CMK (cell line): ENCODE data around the gene PLK3.
A peak's percentile ranks its signal among the peaks of the same experiment; 100 is the strongest.
"Not testable (repeated sequence)": the region's sequence is repeated elsewhere in the genome, so short reads cannot be mapped to it uniquely, and the experiment has no call there.

Source experiments
- DNase-seq: peaks from one replicate; pipeline ENCODE4 v3.0.0-alpha.2; 2010; ENCODE audit warnings: low read depth

The PLK3 gene

DNA sequence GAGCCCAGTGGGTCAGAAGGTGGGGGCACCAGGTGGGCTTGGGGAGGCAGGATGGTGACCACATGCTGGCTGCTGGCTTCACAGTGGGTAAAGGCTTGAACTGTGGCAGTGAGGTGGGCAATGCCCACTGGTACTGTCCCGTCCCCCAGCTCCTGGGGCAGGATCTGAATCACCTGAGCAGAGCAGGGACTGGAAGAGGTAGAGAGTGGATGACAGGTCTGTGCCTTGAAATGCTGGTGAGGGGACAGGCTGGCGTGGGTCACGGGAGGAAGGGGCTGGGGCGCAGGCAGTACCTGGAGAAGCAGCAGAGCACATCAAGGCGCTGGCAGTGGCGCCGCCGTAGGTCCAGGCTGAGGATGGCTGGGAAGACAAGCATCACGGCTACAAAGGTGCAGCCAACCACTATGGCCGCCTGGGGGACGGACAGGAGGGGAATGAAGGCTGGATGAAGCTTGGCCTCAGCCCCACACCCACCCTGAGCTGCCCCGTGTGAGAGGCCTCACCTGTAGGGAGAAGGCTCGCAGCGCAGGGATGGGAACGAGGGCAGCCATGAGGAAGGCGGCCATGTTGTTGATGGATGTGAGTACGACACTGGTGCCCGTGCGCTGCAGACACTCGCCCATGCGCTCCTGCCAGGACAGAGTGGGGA is 27.9 kb downstream of the PLK3 start:
- DNase-seq = no peak

DNA sequence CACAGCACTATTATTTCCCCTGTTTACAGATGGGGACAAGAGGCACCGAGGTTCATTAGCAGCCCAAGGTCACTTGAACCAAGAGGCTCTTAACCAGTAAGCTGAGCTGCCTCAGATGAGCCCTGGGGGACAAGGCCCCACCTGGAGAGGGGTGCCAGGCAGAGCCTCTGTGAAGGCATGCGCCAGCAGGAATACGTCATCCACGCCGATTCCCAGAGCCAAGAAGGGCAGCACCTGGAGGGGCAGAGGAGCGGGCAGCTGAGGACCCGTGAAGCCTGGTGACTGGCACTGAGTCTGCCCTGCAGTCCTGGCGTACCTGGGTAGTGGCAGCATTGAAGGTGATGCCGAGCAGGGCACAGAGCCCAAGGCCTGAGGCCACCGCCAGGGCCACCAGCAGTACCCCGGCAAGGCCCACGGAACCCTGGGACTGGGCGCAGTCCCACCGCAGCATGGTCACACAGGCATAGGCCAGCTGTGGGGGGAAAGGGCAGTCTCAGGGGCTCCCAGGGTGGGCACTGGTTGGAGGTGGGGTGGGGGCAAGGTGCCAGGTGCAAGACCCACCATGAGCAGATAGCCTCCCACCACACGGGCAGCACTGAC is 28.8 kb downstream of the PLK3 start:
- DNase-seq = no peak

DNA sequence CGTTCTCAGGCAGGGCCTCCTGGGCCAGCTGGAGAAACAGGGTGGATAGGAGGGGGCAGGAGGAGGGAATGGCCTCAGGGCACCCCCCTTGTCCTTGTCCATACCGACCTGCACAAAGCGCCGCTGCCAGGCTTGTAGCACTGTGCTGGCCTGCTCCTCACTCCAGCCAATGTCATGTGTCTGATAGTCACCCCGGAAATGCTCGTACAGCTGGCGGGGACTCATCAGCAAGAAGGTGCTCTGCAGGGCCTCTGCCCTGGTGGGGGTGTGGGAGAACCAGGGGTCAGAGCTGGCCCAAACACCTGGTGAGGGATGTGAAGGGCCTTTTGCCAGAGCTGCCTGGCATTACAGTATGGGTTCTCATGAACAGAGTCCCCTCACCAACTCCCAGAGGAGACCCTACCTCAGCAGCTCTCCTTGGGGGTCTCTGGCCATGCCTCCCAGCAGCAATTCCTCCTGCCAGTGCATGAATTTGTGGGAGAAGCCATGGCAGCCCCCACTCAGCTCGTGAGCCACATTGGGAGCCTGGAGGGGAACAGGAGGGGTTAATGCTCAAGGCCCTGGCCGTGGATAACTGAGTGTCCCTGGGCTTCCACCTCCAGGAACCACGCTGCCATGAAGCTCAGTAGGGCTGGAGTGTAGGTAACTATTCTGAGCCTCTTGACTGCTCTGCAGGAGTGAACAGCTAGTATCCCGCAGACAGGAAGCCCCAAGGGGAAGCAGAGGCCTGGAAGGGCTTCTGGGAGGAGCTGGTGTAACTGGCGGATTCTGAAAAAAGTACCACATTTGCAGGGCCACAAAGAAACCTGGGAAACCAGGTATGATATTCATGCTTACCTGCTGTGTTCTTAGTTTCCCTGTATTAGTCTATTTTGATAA is 29.6 kb downstream of the PLK3 start:
- no peak for DNase-seq

DNA sequence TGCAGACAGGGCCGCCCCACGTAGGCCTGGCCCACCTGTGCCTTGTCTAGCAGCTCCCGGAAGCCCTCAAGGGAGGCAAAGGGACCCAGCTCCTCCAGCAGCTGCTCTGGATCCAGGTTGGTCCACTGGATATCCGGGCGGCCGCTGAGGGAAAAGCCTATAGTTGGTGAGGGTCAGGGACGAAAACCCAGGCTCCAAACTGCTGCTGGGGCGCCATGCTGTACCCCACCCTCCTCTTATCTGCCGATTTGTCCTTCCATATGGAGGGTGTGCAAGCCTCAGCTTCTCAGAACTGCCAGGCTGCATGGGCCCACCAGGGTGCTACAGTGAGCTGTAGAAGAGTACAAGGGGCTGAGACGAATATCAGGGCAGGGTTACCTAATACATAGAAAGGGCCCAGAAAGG is 30.7 kb downstream of the PLK3 start:
- DNase-seq = no peak

DNA sequence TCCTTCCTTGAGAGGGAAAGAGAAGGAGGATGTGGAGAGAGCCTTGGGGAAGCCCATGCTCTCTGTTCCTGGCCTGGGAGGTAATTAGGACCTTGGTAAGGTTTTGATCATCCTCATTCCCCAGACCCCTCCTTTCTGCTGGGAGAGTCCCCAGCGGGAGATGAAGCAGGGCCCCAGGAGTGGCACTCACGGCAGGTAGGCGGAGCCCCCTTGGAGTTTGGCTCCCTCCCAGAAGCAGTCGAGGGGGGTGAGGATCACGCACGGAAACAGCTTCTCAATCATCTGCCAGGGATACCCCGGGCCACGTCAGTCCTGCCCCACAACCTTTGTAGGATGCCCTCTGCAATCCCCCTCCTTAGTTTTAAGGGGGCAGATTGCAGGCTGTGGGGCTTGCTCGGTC is 31.3 kb downstream of the PLK3 start:
- DNase-seq = no peak

DNA sequence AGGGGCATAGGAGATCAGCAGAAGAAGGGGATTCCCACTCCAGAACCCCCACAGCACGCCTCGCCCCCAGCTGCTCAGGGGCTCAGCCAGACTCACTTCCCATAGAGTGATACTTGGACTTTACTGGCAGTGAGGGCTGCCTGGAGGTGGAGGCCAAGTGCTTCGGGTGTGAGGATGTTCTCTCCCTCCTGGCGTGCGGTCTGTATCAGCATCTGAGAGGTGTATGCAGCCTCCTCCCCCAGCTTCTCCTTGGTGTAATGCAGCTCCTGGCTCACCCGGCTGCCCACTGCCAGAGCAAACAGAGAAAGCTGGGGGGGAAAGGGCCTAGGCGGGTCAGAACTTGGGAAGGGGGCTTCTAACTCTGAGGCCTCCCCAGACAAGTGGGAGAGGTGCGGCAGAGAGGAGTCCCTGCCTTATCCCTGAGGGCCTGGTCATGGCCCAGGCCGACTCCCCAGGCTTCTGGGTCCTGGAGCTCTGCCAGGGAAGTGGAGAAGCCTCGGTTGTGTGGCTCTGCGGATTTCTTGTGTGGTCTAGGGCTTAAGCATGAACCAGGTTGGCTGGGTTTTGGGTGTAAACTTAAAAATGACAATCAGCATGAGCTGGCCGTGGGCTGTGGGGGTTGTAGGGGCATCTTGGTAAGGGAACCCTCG is 32.0 kb downstream of the PLK3 start:
- no peak for DNase-seq

DNA sequence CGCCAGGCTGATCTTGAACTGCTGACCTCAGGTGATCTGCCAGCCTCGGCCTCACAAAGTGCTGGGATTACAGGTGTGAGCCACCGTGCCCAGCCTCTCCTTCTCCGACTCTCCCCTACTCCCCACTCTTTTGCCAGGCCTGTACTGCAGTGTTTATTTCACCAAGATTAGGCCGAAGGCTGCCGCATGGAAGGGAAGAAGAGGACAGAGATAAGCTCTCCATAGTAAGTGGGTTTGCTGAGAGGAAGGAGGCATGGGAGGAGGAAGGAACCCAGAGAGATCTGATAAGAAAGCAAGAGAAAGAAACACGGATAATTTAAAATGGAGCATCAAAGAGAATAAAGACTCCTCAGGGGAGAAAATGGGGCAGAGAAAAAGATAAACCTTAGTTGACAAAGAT is 34.2 kb downstream of the PLK3 start:
- no peak for DNase-seq

DNA sequence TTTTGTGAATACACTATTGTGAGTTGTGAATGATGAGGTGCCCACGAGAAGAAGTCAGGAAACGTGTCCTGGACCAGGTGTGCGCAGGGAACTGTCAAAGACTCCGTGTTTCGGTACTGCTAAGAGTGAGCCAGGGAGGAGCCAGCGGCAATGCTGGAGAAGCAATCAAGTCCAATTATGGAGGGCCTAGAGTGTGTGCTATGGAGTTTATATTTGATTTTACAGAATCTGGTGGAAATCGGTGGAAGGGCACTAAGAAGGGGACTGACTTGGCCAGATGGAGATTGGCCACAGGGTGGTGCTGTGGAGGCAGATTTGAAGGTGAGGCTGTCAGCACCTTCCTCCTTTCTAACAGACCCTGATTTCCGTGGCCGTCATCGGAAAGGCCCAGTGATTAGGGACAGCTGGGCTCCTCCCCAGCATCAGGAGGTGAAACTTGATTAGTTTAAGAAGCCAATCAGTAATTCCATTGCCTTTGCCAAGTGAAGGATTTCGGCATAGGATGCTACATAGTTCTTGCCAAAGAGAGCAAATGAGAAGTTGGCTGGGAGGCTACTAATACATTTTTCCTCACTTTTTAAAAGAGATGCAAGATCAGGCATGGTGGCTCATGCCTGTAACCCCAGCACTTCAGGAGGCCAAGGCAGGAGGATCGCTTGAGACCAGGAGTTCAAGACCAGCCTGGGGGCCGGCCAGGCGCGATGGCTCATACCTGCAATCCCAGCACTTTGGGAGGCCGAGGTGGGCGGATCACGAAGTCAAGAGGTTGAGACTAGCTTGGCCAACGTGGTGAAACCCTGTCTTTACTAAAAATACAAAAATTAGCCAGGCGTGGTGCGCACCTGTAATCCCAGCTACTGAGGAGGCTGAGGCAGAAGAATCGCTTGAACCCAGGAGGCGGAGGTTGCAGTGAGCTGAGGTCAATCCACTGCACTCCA is 35.8 kb downstream of the PLK3 start:
- peak; percentile 60 for DNase-seq

DNA sequence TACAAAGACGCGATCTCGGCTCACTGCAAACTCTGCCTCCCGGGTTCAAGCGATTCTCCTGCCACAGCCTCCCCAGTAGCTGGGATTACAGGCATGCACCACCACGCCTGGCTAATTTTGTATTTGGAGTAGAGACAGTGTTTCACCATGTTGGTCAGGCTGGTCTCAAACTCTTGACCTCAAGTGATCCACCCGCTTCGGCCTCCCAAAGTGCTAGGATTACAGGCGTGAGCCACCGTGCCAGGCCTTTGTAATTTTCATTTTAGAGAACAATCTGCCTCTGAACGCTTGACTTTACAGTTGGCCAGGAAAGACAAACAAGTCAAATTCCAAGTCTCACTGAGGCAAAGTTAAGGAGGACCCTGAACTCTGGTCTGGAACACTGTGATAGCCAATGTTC is 38.1 kb downstream of the PLK3 start:
- DNase-seq = not testable (repeated sequence)

DNA sequence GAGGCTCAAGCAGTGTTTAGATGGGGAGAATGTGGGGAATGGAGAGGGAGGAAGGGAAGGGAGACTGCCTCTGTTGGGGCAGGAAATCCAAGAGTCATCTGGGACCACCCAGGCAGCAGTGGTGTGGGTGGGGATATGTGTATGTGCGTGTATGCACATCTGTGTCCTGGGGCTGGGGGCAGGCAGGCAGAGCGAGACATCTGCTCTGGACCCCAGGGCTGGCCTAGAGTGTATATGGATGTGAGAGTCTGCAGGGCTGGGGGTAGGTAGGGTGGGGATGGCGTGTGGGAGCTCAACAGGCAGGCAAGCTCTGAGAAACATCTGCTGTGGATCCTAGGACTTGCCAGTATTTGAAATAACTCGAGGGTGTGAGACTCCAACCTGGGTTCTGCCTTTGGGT is 39.4 kb downstream of the PLK3 start:
- DNase-seq = no peak

DNA sequence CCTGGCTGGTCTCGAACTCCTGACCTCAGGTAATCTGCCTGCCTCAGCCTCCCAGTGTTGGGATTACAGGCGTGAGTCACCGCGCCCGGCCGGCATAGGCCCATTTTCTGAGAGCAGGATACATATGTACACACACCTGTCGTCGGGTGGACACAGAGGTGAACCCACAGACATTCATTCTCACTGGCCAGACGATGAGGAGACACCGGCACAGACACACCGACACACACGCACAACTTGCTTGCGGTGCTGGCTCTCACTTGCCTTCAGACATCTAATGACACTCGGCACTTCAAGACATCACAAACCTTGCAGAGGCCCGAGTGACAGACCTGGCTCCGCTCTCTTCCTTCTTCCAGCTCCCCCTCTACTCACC is 42.3 kb downstream of the PLK3 start:
- no peak for DNase-seq

DNA sequence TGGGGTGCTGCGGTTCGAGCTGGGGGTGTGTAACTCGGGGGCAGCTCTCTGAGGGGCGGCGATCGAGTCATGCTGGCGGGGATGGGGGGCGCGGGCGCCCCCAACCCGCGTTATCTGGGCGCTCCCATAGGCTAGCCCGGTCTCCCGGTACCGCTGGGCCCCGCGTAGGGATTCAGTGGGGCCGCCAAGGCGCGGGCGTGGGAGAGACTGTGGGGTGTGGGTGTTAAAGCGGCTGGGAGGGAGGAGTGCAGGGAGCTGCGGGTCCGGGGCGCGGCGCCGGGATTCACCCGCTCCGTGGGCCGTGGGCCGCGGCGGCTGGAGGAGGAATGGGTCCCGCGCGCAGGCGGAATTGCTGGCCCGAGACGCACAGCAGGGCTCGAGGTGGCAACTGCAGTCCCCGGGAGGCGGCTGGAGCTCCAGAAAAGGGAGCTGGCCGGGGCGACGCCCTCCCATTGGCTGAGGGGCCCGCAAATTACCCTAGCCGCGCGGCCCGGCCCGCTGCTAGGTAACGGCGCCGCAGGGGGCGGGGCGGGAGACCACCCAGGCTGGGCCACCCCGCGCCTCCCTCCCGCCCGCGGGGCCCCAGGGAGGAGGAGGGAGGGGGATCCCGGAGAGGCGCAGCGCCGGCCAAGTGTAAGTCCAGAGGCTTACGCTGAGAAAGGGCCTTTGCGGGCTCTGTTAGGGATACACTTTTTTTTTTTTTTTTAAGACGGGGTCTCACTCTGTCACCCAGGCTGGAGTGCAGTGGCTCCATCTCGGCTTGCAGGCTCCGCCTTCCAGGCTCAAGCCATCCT is 42.9 kb downstream of the PLK3 start, which contains the start of gene PTCH2:
PTCH2 (minus strand) TSS at position 392 of the 794 bp plus-strand sequence; CDS start at position 71, 321 bp downstream.
- DNase-seq = peak; percentile 59

DNA sequence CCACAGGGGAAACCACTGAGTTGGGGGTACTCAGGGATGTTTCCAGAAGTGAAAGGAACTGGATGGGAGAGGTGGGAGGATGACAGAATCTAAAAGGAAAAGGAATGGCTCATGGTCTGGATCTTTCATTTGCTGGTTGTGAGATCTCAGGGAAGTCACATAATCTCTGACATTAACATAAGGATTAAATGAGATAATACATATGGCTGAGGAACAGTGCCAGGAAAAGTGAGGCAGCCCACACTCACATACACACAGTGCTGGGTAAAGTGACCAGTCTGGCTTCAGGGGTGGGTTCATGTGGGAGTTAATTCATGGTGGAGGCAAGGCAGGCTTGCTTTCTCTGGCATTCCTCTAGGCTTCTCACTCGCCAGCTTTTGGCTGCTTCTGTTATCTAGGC is 46.8 kb downstream of the PLK3 start:
- no peak for DNase-seq

DNA sequence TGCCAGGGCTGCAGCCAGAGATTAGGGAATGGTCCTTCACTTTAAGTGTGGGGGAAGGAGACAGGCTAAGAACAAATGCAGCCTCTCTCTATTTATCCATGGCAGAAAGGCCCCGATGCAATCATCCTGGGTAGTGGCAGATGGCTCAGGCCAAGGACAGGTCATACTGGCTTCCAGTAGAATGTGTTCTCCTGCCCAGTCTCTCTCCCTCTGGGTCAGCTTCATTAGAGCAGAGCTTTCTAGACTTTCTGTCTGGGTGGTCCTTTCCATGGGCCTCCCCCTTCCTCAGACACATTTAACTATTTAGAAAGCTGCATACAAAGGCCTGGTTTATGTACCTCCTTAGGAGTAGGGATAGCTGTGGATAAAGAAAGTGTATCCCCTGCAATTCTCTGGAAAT is 47.7 kb downstream of the PLK3 start:
- no peak for DNase-seq

DNA sequence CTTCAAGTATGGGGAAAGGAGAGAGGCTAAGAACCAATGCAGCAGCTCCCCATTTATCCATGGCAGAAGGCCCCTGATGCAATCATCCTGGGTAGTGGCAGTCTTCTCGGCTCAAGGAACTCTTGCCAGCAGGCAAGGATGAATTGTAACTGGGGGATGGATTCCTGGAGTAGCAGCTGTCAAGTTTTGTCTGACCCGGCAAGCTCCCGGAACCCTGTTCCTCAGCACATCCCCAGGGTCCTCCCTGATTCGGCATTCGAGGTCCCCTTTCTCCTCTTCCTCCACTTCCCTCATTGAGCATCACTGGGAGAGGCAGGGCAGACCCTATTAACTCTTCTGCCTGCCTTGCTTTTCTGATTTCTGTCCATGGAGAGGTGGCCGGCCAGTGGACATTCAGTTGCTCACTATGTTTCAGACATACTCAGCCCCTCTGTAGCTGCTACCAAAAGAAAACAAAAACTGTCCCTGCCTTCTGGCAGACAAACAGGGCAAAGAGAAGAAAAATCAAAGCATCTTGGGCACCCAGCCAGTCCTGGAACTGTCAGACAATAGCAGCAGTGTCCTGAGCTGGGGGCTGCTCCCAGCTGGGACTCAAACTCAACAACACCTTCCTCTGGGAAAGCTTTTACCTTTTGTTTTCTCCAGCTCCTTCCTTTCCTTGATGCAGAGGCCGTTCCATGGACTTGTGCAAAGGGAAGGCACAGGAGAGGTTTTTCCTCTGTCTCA is 48.4 kb downstream of the PLK3 start:
- DNase-seq = no peak

DNA sequence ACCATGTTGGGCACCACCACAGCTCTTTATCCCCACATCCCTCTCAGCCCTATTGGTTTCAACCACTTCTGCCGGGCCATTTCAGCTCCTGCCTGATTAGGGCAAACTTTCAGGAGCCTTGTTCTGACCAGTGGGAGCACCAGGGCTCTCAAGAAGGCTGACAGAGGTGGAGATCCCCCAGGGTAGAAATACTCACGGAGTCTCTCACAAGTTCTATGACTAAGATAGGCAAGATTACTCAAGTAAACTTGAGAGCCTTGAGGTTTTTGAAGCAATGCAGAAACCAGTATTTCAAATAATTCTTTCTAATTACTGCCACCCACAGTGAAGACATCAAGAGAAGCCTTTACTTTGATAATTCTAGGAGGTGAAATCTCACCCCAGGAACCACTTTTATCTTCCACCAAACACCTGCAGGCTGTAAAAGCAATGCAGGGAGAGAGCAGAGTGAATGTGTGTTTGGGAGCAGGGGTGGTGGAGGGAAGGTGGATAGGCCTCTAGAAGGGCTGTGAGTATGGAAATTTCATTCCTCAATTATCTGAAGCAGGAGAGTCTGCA is 49.5 kb downstream of the PLK3 start:
- DNase-seq = no peak

DNA sequence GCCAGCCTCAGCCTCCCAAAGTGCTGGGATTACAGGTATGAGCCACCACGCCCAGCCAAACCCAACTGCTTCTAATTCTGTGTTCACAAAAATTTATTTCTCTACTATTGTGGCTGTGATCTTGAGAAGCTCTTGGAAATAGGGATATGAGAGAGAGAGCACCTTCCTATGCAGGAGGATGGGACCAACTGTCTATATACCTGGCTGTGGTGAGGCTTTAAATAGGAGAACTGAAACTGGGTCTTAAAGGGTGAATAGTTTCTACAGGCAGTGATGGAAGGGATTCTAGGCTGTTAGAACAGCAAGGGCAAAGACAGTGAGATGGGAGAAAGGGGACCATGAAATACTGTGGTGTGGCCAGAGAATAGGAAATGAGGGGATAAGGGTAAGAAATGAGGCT is 51.1 kb downstream of the PLK3 start:
- DNase-seq = no peak

DNA sequence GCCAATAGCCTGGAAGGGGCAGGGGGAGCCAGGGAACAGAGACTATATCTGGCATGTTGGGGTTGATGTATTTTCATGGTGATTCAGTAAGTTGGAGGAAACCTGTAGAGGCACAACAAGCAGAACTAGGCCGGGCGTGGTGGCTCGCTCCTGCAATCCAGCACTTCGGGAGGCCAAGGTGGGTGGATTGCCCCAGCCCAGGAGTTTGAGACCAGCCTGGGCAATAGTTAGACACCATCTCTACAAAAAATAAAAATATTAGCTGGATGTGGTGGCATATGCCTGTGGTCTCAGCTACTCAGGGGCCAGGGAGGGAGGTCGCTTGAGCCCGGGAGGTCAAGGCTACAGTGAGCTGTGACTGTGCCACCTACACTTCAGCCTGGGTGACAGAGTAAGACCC is 53.0 kb downstream of the PLK3 start:
- no peak for DNase-seq

DNA sequence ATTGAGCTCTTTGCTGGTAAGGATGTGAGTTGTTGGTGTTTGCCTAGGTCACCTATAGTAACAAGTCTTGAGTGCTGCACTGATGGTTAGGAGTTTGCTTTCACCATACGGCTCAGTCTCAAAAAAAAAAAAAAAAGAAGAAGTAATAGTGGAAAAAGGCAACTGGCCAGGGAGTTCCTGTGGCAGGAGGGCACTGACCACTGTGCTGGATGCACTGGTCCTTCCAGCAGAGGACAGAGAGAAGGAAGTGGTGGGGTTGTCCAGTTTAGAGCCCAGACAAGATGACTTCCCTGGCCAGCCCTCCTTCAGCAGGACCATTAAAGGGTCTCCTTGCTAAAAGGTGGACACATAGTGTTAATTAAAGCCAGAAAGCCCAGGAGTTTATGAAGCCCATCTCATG is 54.8 kb downstream of the PLK3 start:
- no peak for DNase-seq
